OCI-LY3 (cell line): ENCODE data around the gene PCDH8.

Source experiments
- H2AFZ ChIP-seq: fragments of 200-600, 300-600 bp; shearing (Covaris generic); 2 replicates; pipeline ENCODE4 v1.6.0; 2014; ENCODE audit warnings: antibody characterized with exemption, low read depth, low read length
- H3K27ac ChIP-seq: fragments of 200-600, 300-600 bp; sonication (generic); 2 replicates; pipeline ENCODE4 v1.5.1; 2014; ENCODE audit warnings: mild to moderate bottlenecking, low read length, moderate library complexity, mixed read lengths
- H3K27me3 ChIP-seq: fragments of 200-600, 300-600 bp; sonication (generic); 2 replicates; pipeline ENCODE4 v1.6.1; 2014; ENCODE audit warnings: low read depth, low read length, mixed read lengths
- H3K36me3 ChIP-seq: fragments of 200-600, 300-600 bp; sonication (generic); replicated peaks from 2 replicates; pipeline ENCODE3; 2014; ENCODE audit warnings: low read depth, low read length, mixed read lengths
- H3K4me1 ChIP-seq: fragments of 300-600, 200-600 bp; sonication (generic); 2 replicates; pipeline ENCODE4 v1.6.1; 2014; ENCODE audit warnings: low read length, mixed read lengths
- H3K4me2 ChIP-seq: fragments of 200-600, 300-600 bp; sonication (generic); 2 replicates; pipeline ENCODE4 v1.6.1; 2014; ENCODE audit warnings: low read length, mixed read lengths
- H3K4me3 ChIP-seq: fragments of 300-600, 200-600 bp; sonication (generic); 2 replicates; pipeline ENCODE4 v1.5.1; 2014; ENCODE audit warnings: antibody characterized with exemption, mild to moderate bottlenecking, low read length, moderate library complexity
- H3K79me2 ChIP-seq: fragments of 300-600, 200-600 bp; shearing (Covaris generic); 2 replicates; pipeline ENCODE4 v1.6.1; 2014; ENCODE audit warnings: mild to moderate bottlenecking, low read length, mixed read lengths
- H3K9ac ChIP-seq: fragments of 300-600, 200-600 bp; shearing (Covaris generic); 2 replicates; pipeline ENCODE4 v1.6.0; 2014; ENCODE audit warnings: mild to moderate bottlenecking, low read length, moderate library complexity
- H3K9me3 ChIP-seq: fragments of 200-600, 300-600 bp; shearing (Covaris generic); 2 replicates; pipeline ENCODE4 v1.6.1; 2014; ENCODE audit warnings: low read length, mixed read lengths; ENCODE audit not compliant: insufficient read depth
- H4K20me1 ChIP-seq: fragments of 200-600, 300-600 bp; sonication (generic); 2 replicates; pipeline ENCODE4 v1.6.1; 2016; ENCODE audit warnings: low read length, mixed read lengths; ENCODE audit not compliant: insufficient read depth
- EZH2phosphoT487 ChIP-seq: fragments of 200-600 bp; shearing (Covaris generic); IDR thresholded peaks from 2 replicates; pipeline ENCODE4 v1.6.1; 2018; ENCODE audit warnings: antibody characterized with exemption, mixed run types, low read depth
- TF ChIP-seq, protein P1 (sequence below): fragments of 200-600, 300-600 bp; sonication (generic); IDR thresholded peaks from 2 replicates; pipeline ENCODE4 v1.5.1; 2014; ENCODE audit warnings: antibody characterized with exemption, low read length, low read depth

Gene PCDH8

DNA sequence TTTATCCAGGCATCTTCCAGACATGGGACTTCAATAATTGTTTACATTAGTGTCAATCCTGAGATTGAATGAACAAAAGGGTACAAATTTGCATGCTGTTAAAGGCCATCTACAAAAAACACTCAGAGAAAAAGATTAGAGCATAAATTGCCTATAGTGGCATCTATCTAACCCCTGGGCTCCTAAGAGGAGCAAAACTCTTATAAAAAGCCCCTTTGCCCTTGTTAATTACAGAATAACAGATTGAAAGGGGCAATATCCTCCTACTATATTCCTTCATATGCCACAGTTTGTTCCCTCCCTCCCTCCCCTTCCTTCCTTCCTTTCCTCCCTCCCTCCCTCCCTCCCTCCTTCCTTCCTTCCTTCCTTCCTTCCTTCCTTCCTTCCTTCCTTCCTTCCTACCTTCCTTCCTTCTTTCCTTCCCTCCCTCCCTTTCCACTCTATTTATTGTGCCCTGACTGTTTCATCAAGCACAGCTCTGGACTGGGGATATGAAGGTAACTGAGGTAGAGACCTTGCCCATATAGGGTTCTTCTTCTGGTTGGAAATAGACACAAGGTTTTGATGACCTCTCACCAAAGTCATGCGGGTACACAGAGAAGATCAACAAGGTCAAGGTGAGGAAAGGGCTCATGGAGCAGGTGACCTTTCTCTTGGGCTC lies 49.5 kb downstream of the PCDH8 start:
- Histone ChIP-seq H3K36me3 (no peaks in the 10 kb centered on the region), H3K27ac (no peak overlapping the region), H3K4me2 (no peak overlapping the region), H3K9ac (no peak overlapping the region), H3K4me1 (no peaks in the 10 kb centered on the region), H2AFZ (no peak overlapping the region), H3K27me3 (peaks cover 22% of the 10 kb centered on the region), H4K20me1 (no peaks in the 10 kb centered on the region), H3K79me2 (no peaks in the 10 kb centered on the region), H3K4me3 (no peak overlapping the region), H3K9me3 (no peaks in the 10 kb centered on the region)
- TF ChIP-seq EZH2phosphoT487 = no peak
- TF ChIP-seq, protein P1, sequence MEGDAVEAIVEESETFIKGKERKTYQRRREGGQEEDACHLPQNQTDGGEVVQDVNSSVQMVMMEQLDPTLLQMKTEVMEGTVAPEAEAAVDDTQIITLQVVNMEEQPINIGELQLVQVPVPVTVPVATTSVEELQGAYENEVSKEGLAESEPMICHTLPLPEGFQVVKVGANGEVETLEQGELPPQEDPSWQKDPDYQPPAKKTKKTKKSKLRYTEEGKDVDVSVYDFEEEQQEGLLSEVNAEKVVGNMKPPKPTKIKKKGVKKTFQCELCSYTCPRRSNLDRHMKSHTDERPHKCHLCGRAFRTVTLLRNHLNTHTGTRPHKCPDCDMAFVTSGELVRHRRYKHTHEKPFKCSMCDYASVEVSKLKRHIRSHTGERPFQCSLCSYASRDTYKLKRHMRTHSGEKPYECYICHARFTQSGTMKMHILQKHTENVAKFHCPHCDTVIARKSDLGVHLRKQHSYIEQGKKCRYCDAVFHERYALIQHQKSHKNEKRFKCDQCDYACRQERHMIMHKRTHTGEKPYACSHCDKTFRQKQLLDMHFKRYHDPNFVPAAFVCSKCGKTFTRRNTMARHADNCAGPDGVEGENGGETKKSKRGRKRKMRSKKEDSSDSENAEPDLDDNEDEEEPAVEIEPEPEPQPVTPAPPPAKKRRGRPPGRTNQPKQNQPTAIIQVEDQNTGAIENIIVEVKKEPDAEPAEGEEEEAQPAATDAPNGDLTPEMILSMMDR = no peak

DNA sequence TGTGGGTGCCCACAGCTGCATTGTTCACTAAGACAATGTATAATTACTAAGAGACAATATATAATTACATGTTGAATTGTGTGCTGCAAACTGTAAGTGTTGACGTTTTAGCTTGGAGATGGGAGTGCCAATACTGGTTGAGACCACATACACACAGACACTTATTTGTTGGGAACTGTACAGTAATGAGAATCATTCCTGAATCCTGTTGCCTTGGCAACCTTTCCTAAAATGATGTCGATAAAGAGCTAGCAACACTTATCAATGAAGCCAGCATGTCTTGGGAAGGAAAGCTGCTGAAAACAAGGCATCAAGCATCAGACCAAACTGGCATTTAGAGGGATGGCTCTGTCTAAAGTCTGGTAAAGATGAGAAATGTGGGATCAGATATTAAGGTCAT lies 51.3 kb downstream of the PCDH8 start:
- TF ChIP-seq EZH2phosphoT487 = no peak
- TF ChIP-seq, protein P1 = no peak
- Histone ChIP-seq H3K36me3 (no peaks in the 10 kb centered on the region), H3K4me1 (no peaks in the 10 kb centered on the region), H3K27ac (no peak overlapping the region), H3K9me3 (no peaks in the 10 kb centered on the region), H3K27me3 (peaks cover 21% of the 10 kb centered on the region), H3K4me3 (no peak overlapping the region), H4K20me1 (no peaks in the 10 kb centered on the region), H3K4me2 (no peak overlapping the region), H3K79me2 (no peaks in the 10 kb centered on the region), H3K9ac (no peak overlapping the region), H2AFZ (no peak overlapping the region)

DNA sequence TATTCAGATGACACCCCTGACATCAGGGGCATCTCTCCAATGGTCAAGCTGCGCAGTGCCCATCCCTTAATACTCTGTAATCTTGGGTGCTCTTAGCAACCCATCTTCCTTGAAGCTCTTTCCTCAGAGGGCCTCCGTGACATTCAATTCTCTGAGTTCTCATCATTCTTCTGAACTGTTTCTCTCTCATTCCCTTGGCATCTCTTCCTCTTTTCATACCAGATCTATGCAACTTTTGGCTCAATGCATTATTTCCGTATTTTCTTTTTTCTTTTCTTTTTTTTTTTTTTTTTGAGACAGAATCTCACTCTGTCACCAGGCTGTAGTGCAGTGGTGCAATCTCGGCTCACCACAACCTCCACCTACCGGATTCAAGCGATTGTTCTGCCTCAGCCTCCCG lies 53.9 kb downstream of the PCDH8 start:
- no peak overlapping the region for H3K4me3 ChIP-seq
- H3K9ac ChIP-seq = no peak overlapping the region
- no peaks in the 10 kb centered on the region for H3K4me1 ChIP-seq
- no peaks in the 10 kb centered on the region for H3K36me3 ChIP-seq
- TF ChIP-seq, protein P1 = no peak
- TF ChIP-seq EZH2phosphoT487 = no peak
- H3K27ac ChIP-seq = no peak overlapping the region
- H4K20me1 ChIP-seq = no peaks in the 10 kb centered on the region
- no peaks in the 10 kb centered on the region for H3K9me3 ChIP-seq
- H3K4me2 ChIP-seq = no peak overlapping the region
- no peak overlapping the region for H2AFZ ChIP-seq
- no peaks in the 10 kb centered on the region for H3K79me2 ChIP-seq
- peaks cover 21% of the 10 kb centered on the region for H3K27me3 ChIP-seq

DNA sequence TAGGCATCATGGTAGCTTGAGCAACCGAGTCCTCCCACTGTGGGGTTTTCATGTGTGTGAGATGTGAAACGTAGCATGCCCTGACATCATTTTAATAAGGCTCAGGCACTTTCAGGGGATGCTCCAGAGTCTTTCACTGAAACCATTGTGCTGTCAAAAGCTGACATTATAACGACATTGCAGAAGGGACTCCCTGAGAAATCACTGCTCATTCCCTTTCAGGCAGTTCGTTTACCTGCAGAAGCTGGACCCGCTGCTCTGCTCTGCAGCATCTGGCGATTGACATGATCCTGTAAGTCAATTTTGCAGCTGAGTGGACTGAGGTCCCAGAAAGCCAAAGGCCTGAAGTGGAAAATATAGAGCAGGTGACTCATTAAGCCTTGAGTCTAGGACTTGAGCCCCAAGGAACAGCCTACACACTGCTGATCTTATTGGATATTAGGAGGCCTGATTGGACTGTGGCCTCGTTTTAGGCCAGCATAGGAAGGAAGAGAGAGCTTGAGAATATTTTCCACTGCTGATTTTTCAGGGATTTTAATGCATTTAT lies 54.9 kb downstream of the PCDH8 start:
- Histone ChIP-seq H3K79me2 (no peaks in the 10 kb centered on the region), H3K36me3 (no peaks in the 10 kb centered on the region), H3K27me3 (peaks cover 21% of the 10 kb centered on the region)

More for the DNA sequence above, 54.9 kb downstream of the PCDH8 start:
- H3K9me3 ChIP-seq = no peaks in the 10 kb centered on the region
- H3K4me2 ChIP-seq = no peak overlapping the region
- no peak for TF ChIP-seq EZH2phosphoT487
- TF ChIP-seq, protein P1 = no peak
- no peak overlapping the region for H3K4me3 ChIP-seq
- H3K27ac ChIP-seq = no peak overlapping the region
- no peak overlapping the region for H3K9ac ChIP-seq
- no peaks in the 10 kb centered on the region for H3K4me1 ChIP-seq
- no peak overlapping the region for H2AFZ ChIP-seq
- H4K20me1 ChIP-seq = no peaks in the 10 kb centered on the region
